Thyroid gland (tissue), 4 donors: ENCODE measurements around the gene SLC2A9.

ENCODE experiments used
- CTCF ChIP-seq, 6 experiments: fragments of 200-600 bp in 3 of 6; fragments of 450-650 bp in 3 of 6; sonication (generic) in 3 of 6; IDR thresholded peaks; one replicate each; pipeline ENCODE4 v1.5.1; 2016 to 2019; ENCODE audit warnings: antibody characterized with exemption in 6 of 6, mild to moderate bottlenecking in 2 of 6, inconsistent platforms in 1 of 6, moderate library complexity in 1 of 6
- POLR2A ChIP-seq, 2 donors: fragments of 450-650 bp; IDR thresholded peaks; one replicate each; pipeline ENCODE4 v1.6.1; 2017; ENCODE audit warnings: antibody characterized with exemption in 2 of 2, mild to moderate bottlenecking in 2 of 2, moderate library complexity in 1 of 2

GRCh38 chr4:9988363-9988749 lies 32.9 kb downstream of the SLC2A9 start:
- TF ChIP-seq CTCF (IDR thresholded peaks at IDR 0.05) (no peak), POLR2A (IDR thresholded peaks at IDR 0.05) (no peak)
